GM04503 (cell line): ENCODE data around the gene ZPLD1.

Source experiments
- DNase-seq: peaks from one replicate; pipeline ENCODE4 v3.0.0-alpha.2; 2012; ENCODE audit warnings: low read depth

The ZPLD1 gene

GRCh38 chr3:102466001-102466400 is 31.2 kb downstream of the ZPLD1 start:
- DNase-seq = no peak

DNA sequence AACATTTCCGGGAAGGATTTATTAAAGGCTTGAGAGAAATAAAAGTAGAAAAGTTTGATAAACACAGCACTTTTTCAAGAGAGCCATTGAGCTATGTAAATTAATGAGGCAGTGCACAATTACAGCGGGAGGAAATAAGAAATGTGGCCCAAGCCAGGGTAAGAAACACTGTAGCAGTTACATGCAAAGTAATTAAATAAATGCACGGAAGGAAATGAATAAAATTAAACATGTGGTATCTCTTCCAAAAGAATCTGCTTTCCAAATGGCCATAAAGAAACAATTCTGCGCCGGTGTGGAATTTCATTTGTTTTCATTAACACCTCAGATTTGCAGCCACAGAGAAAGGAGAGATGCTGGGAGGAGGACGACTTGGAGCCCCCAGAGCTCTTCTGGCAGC is 35.3 kb downstream of the ZPLD1 start:
- DNase-seq = no peak

DNA sequence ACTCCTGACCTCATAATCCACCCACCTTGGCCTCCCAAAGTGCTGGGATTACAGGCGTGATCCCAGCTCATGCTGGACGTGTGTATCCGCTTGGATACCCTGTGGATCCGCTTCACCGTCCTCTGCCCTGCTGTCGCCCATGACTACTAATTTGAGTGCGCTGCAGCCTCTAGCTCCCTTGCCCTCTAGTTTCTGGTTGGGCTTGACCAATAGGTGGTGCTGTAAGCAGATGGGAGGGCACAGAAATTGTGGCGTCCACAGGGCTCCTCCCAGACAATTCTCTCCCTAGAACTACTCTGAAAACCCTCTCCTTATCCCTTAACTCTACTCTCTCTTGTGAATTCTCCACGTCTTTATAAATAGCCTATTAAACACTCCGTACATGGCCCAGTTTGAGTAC is 36.2 kb downstream of the ZPLD1 start:
- no peak for DNase-seq

DNA sequence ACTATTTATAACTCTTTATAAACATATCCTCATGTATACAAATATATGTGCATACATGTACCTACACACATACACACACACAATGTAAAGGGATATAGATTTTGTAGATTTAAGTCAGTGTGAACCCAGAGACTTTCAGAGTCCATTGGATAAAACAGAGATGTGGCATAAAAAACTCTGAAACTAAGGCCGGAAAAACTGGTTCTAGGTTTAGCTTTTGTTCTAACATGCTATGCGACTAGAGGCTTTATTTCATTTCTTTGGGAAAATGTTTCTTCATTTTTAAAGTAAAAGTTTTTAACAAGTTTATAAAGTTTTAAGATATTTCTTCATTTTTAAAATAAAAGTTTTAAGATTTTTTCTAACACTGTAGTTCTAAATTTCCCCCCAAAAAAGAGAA is 36.7 kb downstream of the ZPLD1 start:
- DNase-seq = no peak

DNA sequence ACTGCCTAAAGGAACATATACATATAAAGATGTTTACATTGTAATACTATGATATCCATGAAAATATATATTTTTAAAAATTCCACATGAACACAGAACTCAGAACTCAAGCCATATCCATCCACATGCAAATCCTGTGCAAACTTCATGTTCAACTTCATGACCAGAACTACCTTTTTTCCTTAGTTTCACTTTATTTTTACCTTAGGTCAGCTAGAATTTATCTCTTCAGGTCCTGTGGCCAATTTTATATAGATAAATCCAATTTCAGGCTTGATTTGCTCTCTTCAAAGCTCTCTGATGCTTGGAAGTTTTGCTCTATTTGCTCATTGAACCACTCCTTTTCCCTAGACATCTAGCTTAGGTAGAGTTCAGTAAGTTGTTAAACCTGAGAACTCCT is 38.8 kb downstream of the ZPLD1 start:
- DNase-seq = no peak

- no peak for DNase-seq
Measured at GRCh38 chr3:102474207-102474606, 39.4 kb downstream of the ZPLD1 start.

DNA sequence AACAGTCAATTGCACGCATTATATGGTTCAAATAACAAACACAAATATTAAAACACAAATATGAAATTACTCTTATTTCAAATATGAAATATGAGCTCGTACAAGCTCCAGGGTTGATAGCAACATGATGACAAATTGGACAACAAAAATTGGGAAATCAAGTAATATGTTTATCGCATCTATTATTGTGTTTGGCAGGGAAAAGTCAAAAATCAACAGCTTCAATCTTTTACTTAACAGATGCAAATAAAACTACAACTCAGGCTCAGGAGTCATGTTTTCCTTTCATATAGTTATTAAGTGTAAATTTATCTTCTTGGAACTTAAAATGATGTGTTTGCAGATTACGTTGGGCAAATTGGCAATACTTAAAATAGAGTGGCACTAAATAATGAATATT is 41.4 kb downstream of the ZPLD1 start:
- no peak for DNase-seq

- no peak for DNase-seq
Measured at GRCh38 chr3:102478160-102478559, 43.3 kb downstream of the ZPLD1 start.

GRCh38 chr3:102480139-102480538 is 45.3 kb downstream of the ZPLD1 start:
- DNase-seq = no peak

DNA sequence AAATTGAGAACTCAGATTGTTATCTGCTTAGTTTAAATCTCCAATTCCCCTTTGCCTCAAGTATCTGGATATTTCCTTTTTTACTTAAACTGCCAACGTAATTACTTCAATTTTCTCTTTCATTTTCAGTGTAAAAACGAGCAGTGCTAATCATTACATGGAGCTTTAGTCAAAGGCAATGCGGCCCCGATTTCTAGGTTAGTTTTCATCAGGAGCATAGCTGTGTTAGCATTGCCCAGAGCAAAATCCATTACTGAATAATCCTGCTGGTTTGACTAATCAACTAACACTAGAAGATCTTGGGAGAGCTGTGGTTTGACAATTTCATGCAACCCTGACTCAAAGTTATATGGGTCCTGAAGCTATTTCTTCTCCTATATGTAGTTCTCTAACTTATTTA is 46.2 kb downstream of the ZPLD1 start:
- DNase-seq = no peak

GRCh38 chr3:102483556-102483955 is 48.7 kb downstream of the ZPLD1 start:
- no peak for DNase-seq

GRCh38 chr3:102484363-102484762 is 49.5 kb downstream of the ZPLD1 start:
- no peak for DNase-seq

DNA sequence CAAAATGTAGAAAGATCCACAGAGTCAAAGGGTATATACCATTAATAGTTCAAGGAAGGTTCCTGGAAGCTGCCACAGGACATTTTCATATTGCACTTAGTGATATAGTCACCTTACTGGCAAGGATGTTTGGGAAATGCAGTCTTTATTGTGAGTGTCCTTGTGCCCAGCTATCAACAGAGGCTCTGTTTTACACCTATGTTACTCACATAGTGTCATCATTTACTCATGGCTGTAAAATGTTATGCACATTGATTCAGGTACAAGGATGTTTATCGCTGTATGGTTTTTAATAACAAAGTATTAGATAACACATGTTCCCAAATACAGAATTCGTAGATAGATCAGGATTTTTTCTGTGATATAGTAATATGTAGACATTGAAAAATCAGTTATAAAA is 50.9 kb downstream of the ZPLD1 start:
- no peak for DNase-seq

DNA sequence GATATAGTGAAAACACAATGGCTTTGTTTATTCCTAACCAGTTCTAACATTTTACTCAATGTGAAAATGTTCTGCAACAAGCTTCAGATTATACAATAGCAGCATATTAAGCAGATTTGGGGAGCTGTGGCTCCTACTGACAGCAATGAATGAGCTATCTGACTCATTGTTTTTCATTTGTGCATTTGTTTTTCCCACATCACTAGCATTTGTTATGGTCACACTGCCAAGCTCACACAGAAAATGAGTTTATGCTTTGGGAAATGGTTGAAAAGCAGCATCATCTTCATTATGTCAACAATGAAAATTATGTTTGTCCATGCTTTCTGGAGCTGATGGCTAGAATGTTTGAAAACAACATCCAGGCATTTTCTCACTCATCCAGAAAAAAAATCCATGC is 53.5 kb downstream of the ZPLD1 start:
- DNase-seq = no peak

DNA sequence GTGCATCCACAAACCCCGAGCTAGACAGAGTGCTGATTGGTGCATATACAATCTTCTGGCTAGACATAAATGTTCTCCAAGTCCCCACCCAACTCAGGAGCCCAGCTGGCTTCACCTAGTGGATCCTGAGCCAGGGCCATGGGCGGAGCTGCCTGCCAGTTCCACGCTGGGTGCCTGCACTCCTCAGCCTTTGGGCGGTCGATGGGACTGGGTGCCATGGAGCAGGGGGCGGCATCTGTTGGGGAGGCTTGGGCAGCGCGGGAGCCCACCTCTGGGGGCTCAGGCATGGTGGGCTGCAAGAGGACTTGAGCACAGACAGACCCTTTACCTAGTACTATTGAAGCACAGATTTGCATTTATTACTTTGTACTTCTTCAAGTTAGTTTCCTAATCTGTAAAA is 57.5 kb downstream of the ZPLD1 start:
- DNase-seq = no peak

- no peak for DNase-seq
Measured at GRCh38 chr3:102497571-102497970, 62.8 kb downstream of the ZPLD1 start.

DNA sequence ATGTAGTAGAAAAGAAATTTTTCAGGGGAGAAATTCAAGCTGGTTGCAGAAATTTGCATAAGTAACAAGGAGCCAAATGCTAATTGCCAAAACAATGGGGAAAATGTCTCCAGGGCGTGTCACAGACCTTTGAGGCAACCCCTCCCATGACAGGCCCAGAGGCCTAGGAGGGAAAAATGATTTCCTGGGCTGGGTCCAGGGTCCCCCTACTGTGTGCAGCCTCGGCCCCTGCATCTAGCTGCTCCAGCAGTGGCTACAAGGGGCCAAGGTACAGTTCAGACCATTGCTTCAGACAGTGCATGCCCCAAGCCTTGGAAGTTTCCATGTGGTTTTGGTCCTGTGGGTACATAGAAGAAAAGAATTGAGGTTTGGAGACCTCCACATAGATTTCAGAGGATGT is 70.7 kb downstream of the ZPLD1 start:
- no peak for DNase-seq

- DNase-seq = no peak
Measured at GRCh38 chr3:102510663-102511062, 75.8 kb downstream of the ZPLD1 start.

DNA sequence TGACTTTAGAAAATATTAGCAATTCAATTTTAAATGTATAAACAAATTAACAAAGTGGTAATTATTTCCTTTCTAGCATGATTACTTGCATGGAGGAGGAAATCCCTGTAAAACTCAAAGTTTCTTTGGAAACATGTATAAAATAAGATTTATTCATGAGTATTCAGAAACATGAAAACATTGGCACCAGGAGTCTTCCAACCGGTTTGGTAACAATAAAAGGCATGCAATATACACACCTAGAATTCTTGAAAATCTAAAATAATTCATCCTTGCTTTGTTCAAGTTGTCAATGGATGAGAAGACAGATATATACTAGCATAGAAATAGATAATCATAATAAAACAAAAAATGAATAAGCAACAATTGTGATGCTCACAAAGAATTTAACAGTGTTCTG is 76.4 kb downstream of the ZPLD1 start:
- DNase-seq = no peak

- no peak for DNase-seq
Measured at GRCh38 chr3:102511639-102512038, 76.8 kb downstream of the ZPLD1 start.

DNA sequence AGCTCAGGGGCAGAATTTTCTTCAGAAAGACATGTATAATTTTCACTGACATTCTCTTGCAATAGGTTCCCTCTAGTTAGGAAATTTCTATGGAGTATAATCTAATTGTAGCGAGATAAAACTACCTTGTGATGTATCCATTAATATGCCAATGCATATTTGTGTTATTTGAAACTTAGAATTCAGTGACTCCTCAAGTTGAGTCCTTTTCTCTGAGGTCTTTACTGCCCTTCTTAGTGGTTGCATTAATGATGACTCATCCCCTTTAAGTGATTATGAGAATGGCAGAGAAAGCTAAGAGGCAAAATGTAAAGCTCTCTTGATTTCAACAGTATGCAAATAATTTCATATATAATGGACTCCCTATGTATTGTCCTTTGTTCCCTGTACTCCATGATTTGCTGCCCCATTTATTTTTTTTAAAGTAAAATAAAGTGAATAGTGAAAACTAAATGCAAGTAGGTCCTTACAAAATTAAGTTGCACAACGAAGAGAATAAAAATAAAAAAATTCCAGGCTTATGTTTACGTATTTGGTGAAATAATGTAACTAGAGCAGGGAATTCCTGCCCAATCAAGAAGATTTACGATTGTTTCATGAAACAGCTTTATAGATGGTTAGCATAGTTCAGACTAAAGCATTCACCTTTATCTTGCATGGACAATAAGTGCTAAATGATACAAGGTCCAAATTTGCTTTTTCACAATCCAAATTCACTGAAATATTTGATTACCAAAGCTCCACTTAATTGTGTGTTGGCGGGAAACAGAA is 78.1 kb downstream of the ZPLD1 start:
- no peak for DNase-seq

GRCh38 chr3:102514241-102514640 is 79.4 kb downstream of the ZPLD1 start:
- no peak for DNase-seq

DNA sequence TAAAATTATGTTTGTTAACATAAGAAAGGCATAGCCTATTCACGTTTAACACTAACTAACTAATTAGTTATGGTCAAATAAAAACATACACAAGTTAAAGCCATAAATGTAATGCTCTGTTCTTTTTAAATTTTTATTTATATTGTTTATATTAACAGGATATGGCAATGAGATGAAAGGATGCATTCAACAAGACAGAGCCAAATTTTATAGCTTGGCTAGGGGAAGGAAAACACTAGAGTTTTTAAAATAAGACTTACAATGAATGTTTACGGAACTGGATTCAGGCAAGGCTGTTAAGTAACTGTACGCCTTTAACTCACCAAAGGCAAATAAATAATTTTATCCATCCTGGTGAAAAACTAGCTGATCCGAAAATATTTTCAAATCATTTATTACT is 86.4 kb downstream of the ZPLD1 start:
- DNase-seq = no peak

DNA sequence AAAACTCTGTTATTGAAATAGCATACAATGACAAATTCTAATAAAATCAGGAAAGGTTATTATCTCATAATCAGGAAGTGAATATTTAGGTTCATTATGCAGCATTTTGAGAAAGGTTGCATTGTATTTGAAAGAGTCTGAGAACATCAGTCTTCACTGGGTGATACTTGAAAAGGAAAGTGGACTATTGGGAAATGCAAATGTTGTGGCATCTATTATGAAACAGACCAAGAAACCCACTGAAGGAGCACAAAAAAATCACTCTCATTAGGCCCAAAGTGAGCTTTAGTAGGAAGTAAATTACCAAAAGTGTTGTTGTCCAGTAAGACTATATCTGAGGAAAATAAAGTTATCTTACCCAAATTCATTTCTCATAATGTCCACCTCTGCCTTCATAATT is 90.8 kb downstream of the ZPLD1 start:
- no peak for DNase-seq

DNA sequence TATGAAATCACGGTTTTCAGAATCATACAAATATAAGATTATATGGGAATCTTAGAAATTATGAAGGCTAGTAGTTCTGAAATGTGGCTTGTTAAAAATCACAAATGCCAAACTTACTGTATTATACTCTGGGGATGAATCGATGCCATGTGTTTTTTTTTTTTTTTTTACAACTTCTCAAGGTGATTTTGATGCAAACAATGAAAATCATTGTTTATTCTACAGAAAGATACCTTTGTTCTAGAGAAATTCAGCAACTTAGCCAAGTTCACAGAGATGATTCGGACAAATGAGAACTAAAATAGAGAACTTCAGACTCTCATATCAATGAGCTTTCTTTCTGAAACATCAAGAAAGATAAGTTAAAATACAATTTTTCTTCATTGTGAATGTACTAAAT is 92.0 kb downstream of the ZPLD1 start:
- no peak for DNase-seq
